Muscle layer of duodenum (tissue), 2 donors: ENCODE measurements around the gene AMY1A.
"Not testable (repeated sequence)": the region's sequence is repeated elsewhere in the genome, so short reads cannot be mapped to it uniquely, and the experiment has no call there.

ENCODE experiments used
- H3K27ac ChIP-seq: one replicate; pipeline ENCODE4 v1.7.0; 2013; ENCODE audit warnings: mild to moderate bottlenecking, low read length
- H3K27me3 ChIP-seq: one replicate; pipeline ENCODE4 v1.7.0; 2013; ENCODE audit warnings: low read depth, mild to moderate bottlenecking, control low read depth, low read length
- H3K36me3 ChIP-seq, 2 donors: one replicate each; pipeline ENCODE4 v1.7.0; 2013; ENCODE audit warnings: low read length in 2 of 2, control low read depth in 1 of 2, mild to moderate bottlenecking in 1 of 2; ENCODE audit not compliant: insufficient read depth in 2 of 2, control insufficient read depth in 1 of 2
- H3K4me1 ChIP-seq, 2 donors: one replicate each; pipeline ENCODE4 v1.7.0; 2013; ENCODE audit warnings: low read length in 2 of 2, mild to moderate bottlenecking in 2 of 2, control low read depth in 1 of 2, moderate library complexity in 1 of 2; ENCODE audit not compliant: insufficient read depth in 2 of 2, control insufficient read depth in 1 of 2
- H3K4me3 ChIP-seq, 2 donors: one replicate each; pipeline ENCODE4 v1.7.0; 2013; ENCODE audit warnings: low read length in 2 of 2, low read depth in 1 of 2, mild to moderate bottlenecking in 1 of 2
- H3K9me3 ChIP-seq, 2 donors: one replicate each; pipeline ENCODE4 v1.7.0; 2013; ENCODE audit warnings: low read length in 2 of 2, control low read depth in 1 of 2, mild to moderate bottlenecking in 1 of 2; ENCODE audit not compliant: control insufficient read depth in 1 of 2
- donor health status: healthy.

The AMY1A gene

DNA sequence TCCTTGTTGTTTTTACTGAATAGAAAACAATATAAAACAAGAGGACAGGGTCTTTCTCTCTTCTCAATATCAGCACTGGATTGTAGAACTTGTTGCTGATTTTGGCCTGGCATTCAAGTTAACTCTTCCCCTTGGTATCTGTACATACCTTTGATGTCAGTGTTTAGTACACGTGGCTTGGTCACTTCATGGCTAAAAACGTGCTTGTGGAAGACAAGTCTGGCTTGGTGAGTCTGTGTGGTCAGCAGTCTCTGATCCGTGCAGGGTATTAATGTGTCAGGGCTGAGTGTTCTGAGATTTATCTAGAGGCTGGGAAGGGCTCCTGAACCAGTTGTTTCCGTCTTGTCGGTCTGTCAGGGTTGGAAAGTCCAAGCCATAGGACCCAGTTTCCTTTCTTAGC, at the start of gene AMY1A:
TSS of gene AMY1A (plus strand) at position 301 of the 400 bp plus-strand sequence. CDS start 571 bp downstream, outside the sequence.
- H3K4me3 ChIP-seq, H3K27ac ChIP-seq, H3K9me3 ChIP-seq, H3K4me1 ChIP-seq, H3K36me3 ChIP-seq, H3K27me3 ChIP-seq: not testable (repeated sequence)

DNA sequence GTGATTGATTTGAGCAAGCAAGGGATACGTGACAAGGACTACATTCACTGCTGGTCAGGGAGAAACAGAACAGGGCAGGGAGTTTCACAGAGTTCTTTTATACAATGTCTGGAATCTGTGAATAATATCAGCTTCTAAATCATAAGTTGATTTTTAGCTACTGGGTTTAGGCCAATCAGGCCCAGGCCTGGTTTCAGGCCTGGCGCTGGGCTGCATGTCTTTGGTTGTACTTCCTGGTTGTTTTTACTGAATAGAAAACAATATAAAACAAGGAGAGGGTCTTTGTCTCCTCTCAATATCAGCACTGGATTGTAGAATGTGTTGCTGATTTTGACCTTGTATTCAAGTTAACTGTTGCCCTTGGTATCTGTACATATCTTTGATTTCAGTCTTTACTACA, 39.2 kb upstream of the AMY1A start:
- Histone ChIP-seq H3K27ac (no peak overlapping the region), H3K4me1 (no peaks in the 10 kb centered on the region), H3K4me3 (no peak overlapping the region)

DNA sequence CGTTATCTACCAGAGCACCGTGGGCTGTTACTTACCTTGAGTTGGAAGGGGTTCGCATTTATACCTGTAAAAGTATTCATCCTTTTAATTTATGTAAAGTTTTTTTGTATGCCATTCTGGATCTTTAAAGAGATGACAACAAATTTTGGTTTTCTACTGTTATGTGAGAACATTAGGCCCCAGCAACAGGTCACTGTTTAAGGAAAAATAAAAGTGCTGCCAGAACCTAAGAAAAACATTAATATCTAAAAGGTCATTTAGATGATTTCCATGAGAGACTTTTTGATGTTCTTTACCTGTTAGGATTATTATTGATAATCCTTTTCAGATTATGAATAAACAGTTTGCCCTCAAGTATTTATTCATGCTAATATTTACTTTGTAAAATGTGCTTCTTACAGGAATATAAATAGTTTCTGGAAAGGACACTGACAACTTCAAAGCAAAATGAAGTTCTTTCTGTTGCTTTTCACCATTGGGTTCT, 38.5 kb upstream of the AMY1A start, which contains the start of gene AMY2A:
TSS of gene AMY2A (plus strand) at position 434 of the 484 bp plus-strand sequence. CDS start at position 448, 14 bp downstream.
- not testable (repeated sequence) for H3K4me3 ChIP-seq, H3K9me3 ChIP-seq, H3K27ac ChIP-seq, H3K27me3 ChIP-seq, H3K4me1 ChIP-seq, H3K36me3 ChIP-seq

More for the DNA sequence above, 39.2 kb upstream of the AMY1A start:
- Histone ChIP-seq H3K9me3 (no peaks in the 10 kb centered on the region), H3K36me3 (no peaks in the 10 kb centered on the region), H3K27me3 (no peaks in the 10 kb centered on the region)

DNA sequence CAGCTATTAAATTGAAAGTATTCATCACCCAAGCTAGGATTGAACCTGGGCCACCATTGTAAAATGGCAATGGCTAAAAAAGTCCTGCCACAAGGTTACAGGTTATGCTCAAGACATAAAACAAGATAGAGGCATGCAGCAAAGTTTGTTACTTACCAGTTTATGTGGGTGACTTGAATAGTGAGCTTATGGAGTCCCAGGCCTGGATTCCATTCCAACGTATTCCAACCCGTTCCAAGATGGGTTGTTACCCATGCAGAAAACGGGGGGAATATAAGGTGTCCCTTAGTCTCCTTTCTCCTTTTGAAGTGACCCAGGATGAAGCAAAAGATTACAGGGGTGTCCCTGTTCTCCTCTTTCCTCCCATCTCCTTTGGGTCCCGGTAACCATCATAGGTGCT, 28.1 kb upstream of the AMY1A start:
- H3K36me3 ChIP-seq, H3K4me1 ChIP-seq, H3K4me3 ChIP-seq, H3K27me3 ChIP-seq, H3K9me3 ChIP-seq, H3K27ac ChIP-seq: not testable (repeated sequence)

DNA sequence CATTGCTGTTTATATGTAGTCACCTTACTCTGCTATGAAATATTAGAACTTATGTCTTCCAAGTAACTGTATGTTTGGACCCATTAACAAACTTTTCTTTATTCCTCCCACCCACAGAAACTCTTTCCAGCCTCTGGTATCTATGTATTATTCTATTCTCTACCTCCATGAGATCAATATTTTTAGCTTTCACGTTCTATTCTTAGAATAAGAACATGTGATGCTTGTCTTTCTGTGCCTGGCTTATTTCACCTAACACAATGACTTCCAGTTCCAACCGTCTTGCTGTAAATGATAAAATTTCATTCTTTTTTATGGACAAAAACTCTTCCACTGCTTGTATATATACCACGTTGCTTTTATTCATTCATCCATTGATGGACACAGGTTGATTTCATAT, 14.4 kb upstream of the AMY1A start:
- not testable (repeated sequence) for H3K27me3 ChIP-seq, H3K4me3 ChIP-seq, H3K4me1 ChIP-seq, H3K36me3 ChIP-seq, H3K27ac ChIP-seq, H3K9me3 ChIP-seq

DNA sequence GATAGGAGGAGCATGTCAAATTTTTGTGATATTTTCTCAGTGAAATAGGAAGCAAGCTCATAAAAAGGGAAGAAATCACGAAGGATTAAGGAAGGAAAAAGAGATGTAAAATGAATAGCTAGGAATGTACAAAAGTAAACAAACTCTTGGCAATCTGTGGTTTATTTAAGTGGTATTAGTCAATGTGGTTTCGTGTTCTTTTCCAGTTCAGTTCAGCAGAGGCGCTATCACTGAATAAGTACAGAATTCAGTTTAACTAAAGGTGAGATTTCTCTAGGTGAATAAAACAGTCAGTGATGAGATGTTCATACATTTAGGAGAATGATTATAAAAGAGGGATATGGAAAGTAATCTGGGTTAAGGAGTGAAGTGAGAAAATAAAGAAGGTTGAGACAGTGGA, 11.7 kb upstream of the AMY1A start:
- not testable (repeated sequence) for H3K4me3 ChIP-seq, H3K9me3 ChIP-seq, H3K4me1 ChIP-seq, H3K27ac ChIP-seq, H3K27me3 ChIP-seq, H3K36me3 ChIP-seq

DNA sequence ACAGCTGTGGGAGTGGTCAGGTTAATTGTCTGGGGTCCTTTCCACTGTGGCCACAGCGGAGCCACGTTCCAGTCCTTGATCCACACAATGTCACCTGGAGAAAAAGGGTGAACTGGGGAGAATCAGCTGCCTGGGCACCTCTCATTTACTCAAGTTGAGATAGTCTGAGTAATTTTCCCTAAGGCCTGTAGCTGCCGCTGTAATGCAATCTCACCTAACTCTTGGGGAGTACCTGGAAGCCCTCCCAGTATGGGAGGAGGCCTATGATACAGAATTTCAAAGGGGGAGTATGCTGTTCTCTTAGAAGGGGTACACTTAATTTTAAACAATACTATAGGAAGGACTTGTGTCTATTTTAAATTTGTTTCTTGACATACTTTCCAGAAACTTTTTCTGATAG, 5.3 kb upstream of the AMY1A start:
- not testable (repeated sequence) for H3K36me3 ChIP-seq, H3K27ac ChIP-seq, H3K9me3 ChIP-seq, H3K4me1 ChIP-seq, H3K27me3 ChIP-seq, H3K4me3 ChIP-seq

DNA sequence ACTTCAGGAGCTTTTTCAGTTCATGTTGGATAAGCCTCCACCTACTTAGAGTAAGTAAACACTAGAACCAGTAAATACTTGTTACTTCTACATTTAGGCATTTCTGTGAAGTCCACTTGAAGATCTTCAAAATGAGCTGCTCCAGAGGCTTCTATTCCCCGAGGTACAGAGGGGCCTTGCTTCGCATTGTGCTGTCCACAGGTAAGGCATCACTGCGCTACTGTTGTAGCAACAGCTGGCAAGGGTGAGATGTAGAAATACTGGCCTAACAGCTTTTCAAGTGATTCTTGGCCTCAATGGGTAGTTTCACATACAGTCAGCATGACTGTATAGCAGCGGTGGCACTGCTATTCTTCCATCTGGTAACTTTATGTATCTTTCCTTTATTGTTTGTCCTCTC, 4.7 kb upstream of the AMY1A start:
- H3K4me3 ChIP-seq, H3K27me3 ChIP-seq, H3K9me3 ChIP-seq, H3K36me3 ChIP-seq, H3K27ac ChIP-seq, H3K4me1 ChIP-seq: not testable (repeated sequence)

DNA sequence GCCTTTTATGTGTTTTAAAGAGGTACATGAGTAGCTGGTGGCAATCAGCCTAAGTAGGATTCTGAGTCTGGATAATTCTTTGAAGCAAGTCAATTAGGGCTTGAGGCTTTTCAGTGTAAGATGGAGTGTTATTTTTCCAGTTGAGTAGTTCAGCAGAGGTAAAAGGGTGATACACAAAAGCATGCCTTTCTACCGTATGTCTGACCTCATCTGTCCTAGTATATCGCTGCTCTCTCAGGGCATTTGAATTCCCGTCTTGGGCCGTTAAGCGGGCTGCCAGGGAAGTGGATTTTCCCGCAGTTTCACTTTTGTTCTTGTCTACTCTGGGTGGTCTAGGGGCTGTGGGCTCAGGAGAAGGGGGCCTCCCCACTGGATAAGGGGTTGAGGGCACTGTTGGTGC, 1.4 kb upstream of the AMY1A start:
- not testable (repeated sequence) for H3K4me3 ChIP-seq, H3K36me3 ChIP-seq, H3K9me3 ChIP-seq, H3K27ac ChIP-seq, H3K27me3 ChIP-seq, H3K4me1 ChIP-seq

DNA sequence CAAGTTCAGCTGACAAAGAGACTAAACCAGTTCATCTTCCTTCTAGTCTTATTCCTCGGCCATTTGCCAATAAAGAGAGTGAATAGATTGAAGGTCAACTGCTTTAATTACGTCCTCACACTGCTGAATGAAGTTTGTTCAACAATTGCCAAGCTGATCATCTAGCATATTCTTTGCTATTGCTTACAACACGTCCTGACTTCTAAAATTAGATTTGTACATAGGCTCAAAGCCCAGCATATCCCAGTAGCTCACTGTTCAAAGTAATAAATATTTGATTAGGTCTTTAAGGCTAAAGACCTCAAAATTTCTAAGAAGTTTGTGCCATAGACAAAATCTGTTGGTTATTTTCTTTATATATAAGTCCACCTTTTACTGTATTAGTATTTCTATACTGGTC, 20.8 kb downstream of the AMY1A start:
- not testable (repeated sequence) for H3K4me3 ChIP-seq, H3K27ac ChIP-seq, H3K36me3 ChIP-seq, H3K9me3 ChIP-seq, H3K4me1 ChIP-seq, H3K27me3 ChIP-seq

DNA sequence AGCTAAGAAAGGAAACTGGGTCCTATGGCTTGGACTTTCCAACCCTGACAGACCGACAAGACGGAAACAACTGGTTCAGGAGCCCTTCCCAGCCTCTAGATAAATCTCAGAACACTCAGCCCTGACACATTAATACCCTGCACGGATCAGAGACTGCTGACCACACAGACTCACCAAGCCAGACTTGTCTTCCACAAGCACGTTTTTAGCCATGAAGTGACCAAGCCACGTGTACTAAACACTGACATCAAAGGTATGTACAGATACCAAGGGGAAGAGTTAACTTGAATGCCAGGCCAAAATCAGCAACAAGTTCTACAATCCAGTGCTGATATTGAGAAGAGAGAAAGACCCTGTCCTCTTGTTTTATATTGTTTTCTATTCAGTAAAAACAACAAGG, 40.5 kb downstream of the AMY1A start, which contains the start of gene AMY1B:
TSS of gene AMY1B (minus strand) at position 101 of the 400 bp plus-strand sequence. CDS start 571 bp downstream, outside the sequence.
- not testable (repeated sequence) for H3K4me3 ChIP-seq, H3K36me3 ChIP-seq, H3K4me1 ChIP-seq, H3K9me3 ChIP-seq, H3K27ac ChIP-seq, H3K27me3 ChIP-seq

DNA sequence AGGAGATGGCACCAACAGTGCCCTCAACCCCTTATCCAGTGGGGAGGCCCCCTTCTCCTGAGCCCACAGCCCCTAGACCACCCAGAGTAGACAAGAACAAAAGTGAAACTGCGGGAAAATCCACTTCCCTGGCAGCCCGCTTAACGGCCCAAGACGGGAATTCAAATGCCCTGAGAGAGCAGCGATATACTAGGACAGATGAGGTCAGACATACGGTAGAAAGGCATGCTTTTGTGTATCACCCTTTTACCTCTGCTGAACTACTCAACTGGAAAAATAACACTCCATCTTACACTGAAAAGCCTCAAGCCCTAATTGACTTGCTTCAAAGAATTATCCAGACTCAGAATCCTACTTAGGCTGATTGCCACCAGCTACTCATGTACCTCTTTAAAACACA, 41.9 kb downstream of the AMY1A start:
- not testable (repeated sequence) for H3K4me3 ChIP-seq, H3K27me3 ChIP-seq, H3K36me3 ChIP-seq, H3K9me3 ChIP-seq, H3K4me1 ChIP-seq, H3K27ac ChIP-seq
